ENCODE results near the gene HDAC3.

GRCh38 chr5:141657937-141658545 is 21.4 kb upstream of the HDAC3 start:
- no peak for TF ChIP-seq CTCF (IDR thresholded peaks at IDR 0.05)
- no peak for TF ChIP-seq POLR2A (IDR thresholded peaks at IDR 0.05)
